OCI-LY3 (cell line): ENCODE results near the gene SHE.

Experiments
- EZH2phosphoT487 ChIP-seq: fragments of 200-600 bp; shearing (Covaris generic); IDR thresholded peaks from 2 replicates; pipeline ENCODE4 v1.6.1; 2018; ENCODE audit warnings: antibody characterized with exemption, mixed run types, low read depth
- TF ChIP-seq, protein P1 (sequence below): fragments of 200-600, 300-600 bp; sonication (generic); IDR thresholded peaks from 2 replicates; pipeline ENCODE4 v1.5.1; 2014; ENCODE audit warnings: antibody characterized with exemption, low read length, low read depth

- TF ChIP-seq, protein P1, sequence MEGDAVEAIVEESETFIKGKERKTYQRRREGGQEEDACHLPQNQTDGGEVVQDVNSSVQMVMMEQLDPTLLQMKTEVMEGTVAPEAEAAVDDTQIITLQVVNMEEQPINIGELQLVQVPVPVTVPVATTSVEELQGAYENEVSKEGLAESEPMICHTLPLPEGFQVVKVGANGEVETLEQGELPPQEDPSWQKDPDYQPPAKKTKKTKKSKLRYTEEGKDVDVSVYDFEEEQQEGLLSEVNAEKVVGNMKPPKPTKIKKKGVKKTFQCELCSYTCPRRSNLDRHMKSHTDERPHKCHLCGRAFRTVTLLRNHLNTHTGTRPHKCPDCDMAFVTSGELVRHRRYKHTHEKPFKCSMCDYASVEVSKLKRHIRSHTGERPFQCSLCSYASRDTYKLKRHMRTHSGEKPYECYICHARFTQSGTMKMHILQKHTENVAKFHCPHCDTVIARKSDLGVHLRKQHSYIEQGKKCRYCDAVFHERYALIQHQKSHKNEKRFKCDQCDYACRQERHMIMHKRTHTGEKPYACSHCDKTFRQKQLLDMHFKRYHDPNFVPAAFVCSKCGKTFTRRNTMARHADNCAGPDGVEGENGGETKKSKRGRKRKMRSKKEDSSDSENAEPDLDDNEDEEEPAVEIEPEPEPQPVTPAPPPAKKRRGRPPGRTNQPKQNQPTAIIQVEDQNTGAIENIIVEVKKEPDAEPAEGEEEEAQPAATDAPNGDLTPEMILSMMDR = no peak
- TF ChIP-seq EZH2phosphoT487 = no peak
These were observed 34.6 kb downstream of the SHE start for GRCh38 chr1:154467434-154468102.
